Astrocyte (in vitro differentiated cells and primary cell): Measurements from ENCODE around the gene PLAC1.

Experiments used
- EZH2 ChIP-seq: IDR thresholded peaks from 2 replicates; pipeline ENCODE4 v1.6.1; 2012; ENCODE audit warnings: mild to moderate bottlenecking, low read length, inconsistent platforms; ENCODE audit not compliant: insufficient read depth
- TF ChIP-seq, protein P1 (sequence below): IDR thresholded peaks from 2 replicates; pipeline ENCODE4 v1.5.1; 2011; ENCODE audit warnings: low read depth, mild to moderate bottlenecking, inconsistent platforms, low read length, moderate library complexity; ENCODE audit not compliant: insufficient read depth

DNA sequence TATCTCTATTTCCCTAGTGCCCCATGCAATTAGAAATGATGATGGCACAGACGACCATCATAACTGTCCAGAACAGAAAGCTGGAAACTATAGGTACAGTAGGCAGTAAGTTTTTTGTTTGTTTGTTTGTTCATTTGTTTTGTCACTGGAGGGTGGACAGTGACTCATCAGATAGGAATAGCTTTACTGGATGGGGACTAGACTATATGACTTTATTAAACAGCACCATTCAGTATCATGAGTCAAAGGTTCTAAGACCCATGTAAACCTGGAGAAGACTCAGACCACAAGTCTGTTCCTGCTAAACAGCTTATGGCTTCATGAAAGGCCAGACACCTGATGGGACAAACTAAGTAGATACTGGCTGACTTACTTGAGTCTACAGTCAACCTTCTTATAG is 38.4 kb downstream of the PLAC1 start:
- TF ChIP-seq, protein P1, sequence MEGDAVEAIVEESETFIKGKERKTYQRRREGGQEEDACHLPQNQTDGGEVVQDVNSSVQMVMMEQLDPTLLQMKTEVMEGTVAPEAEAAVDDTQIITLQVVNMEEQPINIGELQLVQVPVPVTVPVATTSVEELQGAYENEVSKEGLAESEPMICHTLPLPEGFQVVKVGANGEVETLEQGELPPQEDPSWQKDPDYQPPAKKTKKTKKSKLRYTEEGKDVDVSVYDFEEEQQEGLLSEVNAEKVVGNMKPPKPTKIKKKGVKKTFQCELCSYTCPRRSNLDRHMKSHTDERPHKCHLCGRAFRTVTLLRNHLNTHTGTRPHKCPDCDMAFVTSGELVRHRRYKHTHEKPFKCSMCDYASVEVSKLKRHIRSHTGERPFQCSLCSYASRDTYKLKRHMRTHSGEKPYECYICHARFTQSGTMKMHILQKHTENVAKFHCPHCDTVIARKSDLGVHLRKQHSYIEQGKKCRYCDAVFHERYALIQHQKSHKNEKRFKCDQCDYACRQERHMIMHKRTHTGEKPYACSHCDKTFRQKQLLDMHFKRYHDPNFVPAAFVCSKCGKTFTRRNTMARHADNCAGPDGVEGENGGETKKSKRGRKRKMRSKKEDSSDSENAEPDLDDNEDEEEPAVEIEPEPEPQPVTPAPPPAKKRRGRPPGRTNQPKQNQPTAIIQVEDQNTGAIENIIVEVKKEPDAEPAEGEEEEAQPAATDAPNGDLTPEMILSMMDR, result no peak
- no peak for TF ChIP-seq EZH2
